Tibial nerve (tissue), 4 donors: ENCODE data around the gene KLK14. TPM values are rescaled to one million over a fixed set of nuclear protein-coding genes. Genes with fewer than 3 reads are reported as not detected.

Source experiments
- DNase-seq, 2 donors: peaks; one replicate each; pipeline ENCODE4 v3.0.0-alpha.2; 2019; ENCODE audit warnings: low spot score in 2 of 2
- H3K27ac ChIP-seq, 4 donors: fragments of 200-600 bp; sonication (generic) in 3 of 4; one replicate each; pipeline ENCODE4 v1.5.1; 2017 to 2019; ENCODE audit warnings: mild to moderate bottlenecking in 1 of 4
- H3K27me3 ChIP-seq, 2 donors: fragments of 200-600 bp; sonication (generic) in 1 of 2; one replicate each; pipeline versions ENCODE4 v1.5.1 to v1.6.0; 2017 to 2019
- H3K36me3 ChIP-seq, 3 donors: fragments of 200-600 bp; sonication (generic); one replicate each; pipeline ENCODE4 v1.5.1; 2018 to 2019
- H3K4me1 ChIP-seq, 4 donors: fragments of 200-600 bp; sonication (generic) in 3 of 4; one replicate each; pipeline ENCODE4 v1.5.1; 2017 to 2019
- H3K4me3 ChIP-seq, 4 donors: fragments of 200-600 bp; sonication (generic) in 3 of 4; one replicate each; pipeline ENCODE4 v1.5.1; 2017 to 2019; ENCODE audit warnings: mild to moderate bottlenecking in 1 of 4, moderate library complexity in 1 of 4
- H3K9me3 ChIP-seq, 4 donors: fragments of 200-600 bp; sonication (generic) in 3 of 4; one replicate each; pipeline ENCODE4 v1.5.1; 2017 to 2019
- CTCF ChIP-seq, 5 experiments: fragments of 200-600 bp in 3 of 5; fragments of 450-650 bp in 2 of 5; sonication (generic) in 3 of 5; IDR thresholded peaks; one replicate each; pipeline ENCODE4 v1.5.1; 2016 to 2019; ENCODE audit warnings: antibody characterized with exemption in 5 of 5, mild to moderate bottlenecking in 3 of 5, moderate library complexity in 2 of 5
- EP300 ChIP-seq, 2 donors: sonication (generic); formaldehyde crosslinking; IDR thresholded peaks; one replicate each; pipeline ENCODE4 v1.6.1; 2017; ENCODE audit warnings: antibody characterized with exemption in 2 of 2, mild to moderate bottlenecking in 1 of 2
- POLR2A ChIP-seq, 2 donors: fragments of 450-650 bp; IDR thresholded peaks; one replicate each; pipeline ENCODE4 v1.6.1; 2017; ENCODE audit warnings: antibody characterized with exemption in 2 of 2, mild to moderate bottlenecking in 2 of 2, moderate library complexity in 2 of 2
- WGBS, 2 donors: methylation state at CpG; one replicate each; pipeline ENCODE4 v1.1.5; 2018; 5-methylcytosine and 5-hydroxymethylcytosine counted together
- total RNA-seq, 4 donors: library from RNA; depleted of rRNA; stranded (reverse); fragments of >200 nt; gene quantifications; one replicate each; pipeline ENCODE4 v1.1.0, GENCODE V29; 2016

Gene KLK14
- total RNA-seq, 4 donors from 2014 or later, result not detected

- Histone ChIP-seq H3K27ac (no peak overlapping the region), H3K27me3 (no peaks in the 10 kb centered on the region), H3K9me3 (no peaks in the 10 kb centered on the region), H3K36me3 (peaks cover 0 to 1% (median 0%) of the 10 kb centered on the region in 3 donors), H3K4me3 (no peak overlapping the region), H3K4me1 (no peaks in the 10 kb centered on the region)
- no peak for DNase-seq
- 38 to 61% methylated on average over 8 of the region's 8 CpGs for WGBS, 2 donors
- TF ChIP-seq CTCF (IDR thresholded peaks at IDR 0.05) (no peak), EP300 (IDR thresholded peaks at IDR 0.05) (no peak), POLR2A (IDR thresholded peaks at IDR 0.05) (no peak)
These were observed 10.4 kb upstream of the KLK14 start for GRCh38 chr19:51093101-51093500.

- Histone ChIP-seq H3K36me3 (no peaks in the 10 kb centered on the region), H3K4me3 (no peak overlapping the region), H3K4me1 (no peaks in the 10 kb centered on the region), H3K9me3 (no peaks in the 10 kb centered on the region), H3K27ac (no peak overlapping the region), H3K27me3 (no peaks in the 10 kb centered on the region)
- WGBS, 2 donors, result 59% methylated on average over 16 of the region's 16 CpGs
- TF ChIP-seq CTCF (IDR thresholded peaks at IDR 0.05) (no peak), EP300 (IDR thresholded peaks at IDR 0.05) (no peak), POLR2A (IDR thresholded peaks at IDR 0.05) (no peak)
- no peak for DNase-seq
These were observed 9.5 kb upstream of the KLK14 start for GRCh38 chr19:51091895-51092873.

- no peak overlapping the region for H3K4me3 ChIP-seq
- no peaks in the 10 kb centered on the region for H3K36me3 ChIP-seq
- TF ChIP-seq POLR2A (IDR thresholded peaks at IDR 0.05) (no peak), EP300 (IDR thresholded peaks at IDR 0.05) (no peak), CTCF (IDR thresholded peaks at IDR 0.05) (no peak)
- no peaks in the 10 kb centered on the region for H3K4me1 ChIP-seq
- 78 to 81% methylated on average over 10 of the region's 10 CpGs for WGBS, 2 donors
- DNase-seq, result no peak
- no peaks in the 10 kb centered on the region for H3K9me3 ChIP-seq
- no peak overlapping the region for H3K27ac ChIP-seq
- H3K27me3 ChIP-seq, result no peaks in the 10 kb centered on the region
These were observed 8.4 kb upstream of the KLK14 start for GRCh38 chr19:51091126-51091525.

- Histone ChIP-seq H3K4me1 (no peaks in the 10 kb centered on the region), H3K27ac (no peak overlapping the region), H3K9me3 (no peaks in the 10 kb centered on the region), H3K4me3 (no peak overlapping the region), H3K27me3 (no peaks in the 10 kb centered on the region), H3K36me3 (no peaks in the 10 kb centered on the region)
- no peak for DNase-seq
- TF ChIP-seq CTCF (IDR thresholded peaks at IDR 0.05) (no peak), POLR2A (IDR thresholded peaks at IDR 0.05) (no peak), EP300 (IDR thresholded peaks at IDR 0.05) (no peak)
- 53 to 58% methylated on average over 8 of the region's 8 CpGs for WGBS, 2 donors
These were observed 7.8 kb upstream of the KLK14 start for GRCh38 chr19:51090471-51090870.

- Histone ChIP-seq H3K27ac (no peak overlapping the region), H3K27me3 (no peaks in the 10 kb centered on the region), H3K4me1 (no peaks in the 10 kb centered on the region), H3K4me3 (no peak overlapping the region), H3K36me3 (no peaks in the 10 kb centered on the region), H3K9me3 (no peaks in the 10 kb centered on the region)
- WGBS, 2 donors, result 81 to 90% methylated on average over 17 of the region's 17 CpGs
- DNase-seq, result no peak
- TF ChIP-seq CTCF (IDR thresholded peaks at IDR 0.05), result no peak
- TF ChIP-seq EP300 (IDR thresholded peaks at IDR 0.05), result no peak
- TF ChIP-seq POLR2A (IDR thresholded peaks at IDR 0.05), result no peak
These were observed 7.1 kb upstream of the KLK14 start for GRCh38 chr19:51089786-51090185.
